ENCODE measurements around the gene CLDN11. TPM values are rescaled to one million over a fixed set of nuclear protein-coding genes. Genes with fewer than 3 reads are reported as not detected.

Gene CLDN11
- polyA plus RNA-seq, 1 of the 3 experiments (the other 2 are of a cell fraction): 2.2 TPM

GRCh38 chr3:170467007-170467406, 48.3 kb downstream of the CLDN11 start (continued):
- TF ChIP-seq, protein P1, sequence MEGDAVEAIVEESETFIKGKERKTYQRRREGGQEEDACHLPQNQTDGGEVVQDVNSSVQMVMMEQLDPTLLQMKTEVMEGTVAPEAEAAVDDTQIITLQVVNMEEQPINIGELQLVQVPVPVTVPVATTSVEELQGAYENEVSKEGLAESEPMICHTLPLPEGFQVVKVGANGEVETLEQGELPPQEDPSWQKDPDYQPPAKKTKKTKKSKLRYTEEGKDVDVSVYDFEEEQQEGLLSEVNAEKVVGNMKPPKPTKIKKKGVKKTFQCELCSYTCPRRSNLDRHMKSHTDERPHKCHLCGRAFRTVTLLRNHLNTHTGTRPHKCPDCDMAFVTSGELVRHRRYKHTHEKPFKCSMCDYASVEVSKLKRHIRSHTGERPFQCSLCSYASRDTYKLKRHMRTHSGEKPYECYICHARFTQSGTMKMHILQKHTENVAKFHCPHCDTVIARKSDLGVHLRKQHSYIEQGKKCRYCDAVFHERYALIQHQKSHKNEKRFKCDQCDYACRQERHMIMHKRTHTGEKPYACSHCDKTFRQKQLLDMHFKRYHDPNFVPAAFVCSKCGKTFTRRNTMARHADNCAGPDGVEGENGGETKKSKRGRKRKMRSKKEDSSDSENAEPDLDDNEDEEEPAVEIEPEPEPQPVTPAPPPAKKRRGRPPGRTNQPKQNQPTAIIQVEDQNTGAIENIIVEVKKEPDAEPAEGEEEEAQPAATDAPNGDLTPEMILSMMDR (IDR thresholded peaks at IDR 0.05): no peak

GRCh38 chr3:170467571-170468147, 49.0 kb downstream of the CLDN11 start:
- no peak for DNase-seq
- Histone ChIP-seq H3K4me1 (ENCODE audit: control insufficient read depth in 1 of 2, insufficient read depth in 2 of 2, low read depth in 1 of 2, low read length in 1 of 2) (peaks cover 15 to 19% of the 10 kb centered on the region in 2 experiments; a peak in 3 of 4 replicates), H2AFZ (ENCODE audit: low read depth) (no peak overlapping the region), H3K9me2 (no peaks in the 10 kb centered on the region), H3K9me3 (no peaks in the 10 kb centered on the region), H4K20me1 (ENCODE audit: insufficient read depth) (no peaks in the 10 kb centered on the region), H3K27ac (ENCODE audit: low read depth in 2 of 2, low read length in 1 of 2) (no peak overlapping the region), H3K27me3 (ENCODE audit: insufficient read depth) (no peaks in the 10 kb centered on the region), H3K79me2 (ENCODE audit: insufficient read depth) (no peaks in the 10 kb centered on the region), H3K4me3 (ENCODE audit: low read depth in 2 of 2, low read length in 1 of 2) (no peak overlapping the region), H3K36me3 (replicated peaks in 1 of 2; ENCODE audit: control insufficient read depth in 1 of 2, insufficient read depth in 2 of 2, low read length in 1 of 2) (no peaks in the 10 kb centered on the region), H3K4me2 (no peak overlapping the region), H3F3A (replicated peaks; ENCODE audit: insufficient read depth) (no peaks in the 10 kb centered on the region), H3K9ac (no peak overlapping the region)
- CTCF ChIA-PET: interaction anchor here (0.8 kb wide), 1 partner anchor 343 kb away, joined by 4 read pairs; no protein-coding TSS in a partner anchor
- WGBS (ENCODE audit: low lambda C conversion rate): 77% methylated on average over 7 of the region's 7 CpGs
- no peak for TF ChIP-seq EZH2phosphoT487 (IDR thresholded peaks at IDR 0.05; ENCODE audit: borderline replicate concordance, low read depth)
- POLR2A ChIA-PET: no interaction called here

DNA sequence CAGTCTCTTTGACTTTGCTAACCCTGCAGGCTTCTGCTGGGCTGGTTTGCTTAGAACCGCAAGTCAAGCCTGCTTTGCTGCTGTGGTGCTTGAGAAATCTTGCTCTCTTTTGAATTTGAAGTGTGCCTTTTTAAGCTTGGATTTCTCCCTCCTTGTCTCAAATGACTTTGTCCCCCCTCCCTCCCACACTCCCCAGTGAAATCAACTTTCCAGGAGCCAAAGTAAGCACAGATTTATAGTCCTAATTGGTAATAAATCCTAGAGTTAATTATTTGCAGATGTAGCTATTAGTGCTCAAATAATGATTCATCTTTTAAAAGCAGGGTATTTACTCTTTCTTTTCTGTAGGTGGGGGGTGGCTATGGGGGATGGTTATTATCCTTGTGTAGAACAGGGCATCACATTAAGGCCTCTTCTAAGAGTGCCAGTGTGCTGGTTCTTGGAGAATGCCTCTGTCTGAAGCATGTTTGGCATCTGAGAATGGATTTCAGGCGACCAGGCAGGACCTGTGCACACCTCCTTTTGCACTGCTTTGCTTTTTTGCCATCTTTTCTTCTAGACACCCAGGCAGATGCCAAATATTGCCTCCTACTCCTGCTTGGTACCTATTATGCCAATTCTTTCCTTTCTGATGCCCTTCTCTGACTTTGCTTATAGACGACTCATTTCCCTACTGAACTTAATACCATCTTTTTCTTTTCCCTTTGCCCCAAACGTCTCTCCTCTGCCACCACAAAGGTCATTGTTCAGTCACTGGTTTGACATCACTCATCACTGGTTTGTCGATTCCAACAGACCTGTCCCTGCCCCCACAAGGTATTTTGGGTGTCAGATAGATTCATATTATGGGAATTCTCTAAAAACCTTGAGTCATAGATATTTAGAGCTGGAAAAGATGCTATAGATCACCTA, 50.7 kb downstream of the CLDN11 start:
- Histone ChIP-seq H2AFZ (ENCODE audit: low read depth) (no peak overlapping the region), H3K79me2 (ENCODE audit: insufficient read depth) (no peaks in the 10 kb centered on the region), H3K36me3 (replicated peaks in 1 of 2; ENCODE audit: control insufficient read depth in 1 of 2, insufficient read depth in 2 of 2, low read length in 1 of 2) (no peaks in the 10 kb centered on the region), H4K20me1 (ENCODE audit: insufficient read depth) (no peaks in the 10 kb centered on the region), H3K27me3 (ENCODE audit: insufficient read depth) (no peaks in the 10 kb centered on the region), H3F3A (replicated peaks; ENCODE audit: insufficient read depth) (no peaks in the 10 kb centered on the region), H3K4me3 (ENCODE audit: low read depth in 2 of 2, low read length in 1 of 2) (no peak overlapping the region), H3K27ac (ENCODE audit: low read depth in 2 of 2, low read length in 1 of 2) (peak overlapping the region; percentile 28 to 53; a peak in 3 of 4 replicates), H3K4me1 (ENCODE audit: control insufficient read depth in 1 of 2, insufficient read depth in 2 of 2, low read depth in 1 of 2, low read length in 1 of 2) (peaks cover 15 to 19% of the 10 kb centered on the region in 2 experiments; a peak in 3 of 4 replicates), H3K4me2 (peak overlapping the region; percentile 49), H3K9me3 (no peaks in the 10 kb centered on the region), H3K9ac (no peak overlapping the region), H3K9me2 (no peaks in the 10 kb centered on the region)
- CTCF ChIA-PET: interaction anchor here (0.6 to 1.0 kb wide), 2 partner anchors 342 to 343 kb away, joined by 3 read pairs; no protein-coding TSS in a partner anchor
- POLR2A ChIA-PET: no interaction called here
- 17% methylated on average over 5 of the region's 5 CpGs for WGBS (ENCODE audit: low lambda C conversion rate)
- DNase-seq: peak; percentile 41
- TF ChIP-seq POLR2AphosphoS5 (IDR thresholded peaks at IDR 0.05; ENCODE audit: low read depth, low read length) (peak; percentile 87), ZBTB33 (IDR thresholded peaks at IDR 0.05; ENCODE audit: borderline replicate concordance, low read depth) (no peak), PBX3 (IDR thresholded peaks at IDR 0.05) (peak; percentile 95), GABPA (IDR thresholded peaks at IDR 0.05; ENCODE audit: low read depth) (no peak), NFIC (IDR thresholded peaks at IDR 0.05; ENCODE audit: borderline replicate concordance) (peak; percentile 93), RXRA (IDR thresholded peaks at IDR 0.05; ENCODE audit: borderline replicate concordance, low read depth) (peak; percentile 76), RCOR1 (IDR thresholded peaks at IDR 0.05; ENCODE audit: low read length) (peak; percentile 39; the same call in 1 of the 2 replicates), TCF12 (IDR thresholded peaks at IDR 0.05) (peak; percentile 99), TEAD4 (IDR thresholded peaks at IDR 0.05; ENCODE audit: borderline replicate concordance, insufficient read depth) (peak; percentile 86), NRF1 (IDR thresholded peaks at IDR 0.05; ENCODE audit: low read depth, low read length) (no peak), RFX5 (IDR thresholded peaks at IDR 0.05; ENCODE audit: low read length) (no peak), EP300 (IDR thresholded peaks at IDR 0.05; ENCODE audit: borderline replicate concordance in 1 of 2, low read depth in 1 of 2, low read length in 1 of 2) (peak; percentile 88 to 93), TAF1 (IDR thresholded peaks at IDR 0.05; ENCODE audit: borderline replicate concordance, low read depth, low read length) (0 out of 2 replicates have a peak, but pooled peaks have one; percentile 25)
- TF ChIP-seq, protein P1 (IDR thresholded peaks at IDR 0.05): no peak

All from SK-N-SH (cell line).